DMS79 (cell line): ENCODE results near the gene PPARA.

Experiments
- DNase-seq: peaks from one replicate; lab custom pipeline; 2025; lab: John Stamatoyannopoulos, UW

The PPARA gene

DNA sequence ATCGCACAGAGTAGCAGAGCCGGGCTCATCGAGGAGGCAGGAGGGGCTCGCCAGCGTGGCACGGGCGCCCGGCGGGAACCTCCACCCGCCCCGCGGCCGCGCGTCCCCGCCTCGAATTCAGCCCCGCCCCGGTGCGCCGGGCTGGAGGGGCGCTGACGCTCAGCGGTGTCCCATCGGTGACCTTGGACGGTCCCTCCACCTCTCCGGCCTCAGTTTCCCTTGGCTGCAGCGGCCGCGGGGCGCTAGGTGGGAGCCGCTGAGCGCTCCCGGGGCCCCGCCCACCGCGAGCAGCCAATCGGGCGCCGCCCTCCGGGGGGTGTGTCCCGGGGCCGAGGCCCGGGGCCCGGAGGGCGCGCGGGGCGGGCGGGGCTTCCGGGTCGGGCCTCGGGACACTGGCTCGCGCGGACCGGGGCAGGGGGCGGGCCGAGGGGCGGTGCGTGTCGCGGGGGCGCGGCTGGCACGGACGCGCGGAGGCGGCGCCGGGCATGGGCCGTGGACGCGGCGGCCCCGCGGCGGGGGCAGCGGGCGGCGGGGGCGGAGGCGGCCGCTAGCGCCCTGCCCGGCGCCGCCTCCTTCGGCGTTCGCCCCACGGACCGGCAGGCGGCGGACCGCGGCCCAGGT, at the start of gene PPARA:
PPARA (plus strand) TSS at position 493 of the 621 bp plus-strand sequence. CDS start 47,858 bp downstream, outside the sequence.
- DNase-seq, result no peak

- DNase-seq, result no peak
Observed at GRCh38 chr22:46102159-46102558, 48.2 kb upstream of the PPARA start.

- DNase-seq, result no peak
Observed at GRCh38 chr22:46102752-46103151, 47.6 kb upstream of the PPARA start.

DNA sequence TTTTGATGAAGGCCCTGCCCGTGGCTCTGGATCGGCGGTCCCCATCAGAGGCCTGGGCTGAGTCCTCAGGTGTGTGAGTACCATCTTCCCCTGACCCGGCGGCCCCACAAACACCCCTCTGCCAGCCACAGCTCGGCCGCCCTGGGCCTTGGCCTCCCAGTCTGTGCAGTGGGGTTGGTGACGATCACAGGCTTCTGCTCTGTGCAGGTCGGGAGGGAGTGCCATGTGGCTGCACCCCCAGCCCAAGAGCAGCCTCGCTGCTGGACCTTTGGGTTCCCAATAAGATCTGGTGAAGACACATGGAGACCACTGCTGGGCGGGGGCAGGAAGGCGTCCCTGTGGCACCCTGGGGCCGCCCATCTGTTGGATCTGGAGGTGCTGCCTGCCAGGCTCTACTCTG, 47.1 kb upstream of the PPARA start:
- DNase-seq, result no peak

DNA sequence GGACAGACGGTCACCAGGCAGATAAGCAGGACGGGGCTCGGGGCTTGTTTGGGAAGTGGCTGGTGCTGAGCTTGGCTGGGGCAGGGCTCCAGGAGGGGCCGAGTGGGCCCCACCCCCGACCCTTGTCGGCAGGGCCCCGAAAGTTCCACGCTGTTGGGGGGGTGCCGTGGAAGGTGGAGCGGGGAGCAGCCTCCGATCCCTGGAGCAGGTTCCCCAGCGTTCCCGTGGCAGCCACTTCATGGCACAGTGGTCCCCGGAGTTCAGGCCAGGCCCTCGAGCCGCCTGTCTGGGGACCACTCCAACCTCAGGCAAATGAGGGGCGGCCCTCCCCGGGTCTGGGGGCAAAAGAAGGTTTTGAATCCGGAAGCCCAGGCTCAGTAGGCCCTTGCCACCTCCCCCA, 46.7 kb upstream of the PPARA start:
- DNase-seq, result no peak

DNA sequence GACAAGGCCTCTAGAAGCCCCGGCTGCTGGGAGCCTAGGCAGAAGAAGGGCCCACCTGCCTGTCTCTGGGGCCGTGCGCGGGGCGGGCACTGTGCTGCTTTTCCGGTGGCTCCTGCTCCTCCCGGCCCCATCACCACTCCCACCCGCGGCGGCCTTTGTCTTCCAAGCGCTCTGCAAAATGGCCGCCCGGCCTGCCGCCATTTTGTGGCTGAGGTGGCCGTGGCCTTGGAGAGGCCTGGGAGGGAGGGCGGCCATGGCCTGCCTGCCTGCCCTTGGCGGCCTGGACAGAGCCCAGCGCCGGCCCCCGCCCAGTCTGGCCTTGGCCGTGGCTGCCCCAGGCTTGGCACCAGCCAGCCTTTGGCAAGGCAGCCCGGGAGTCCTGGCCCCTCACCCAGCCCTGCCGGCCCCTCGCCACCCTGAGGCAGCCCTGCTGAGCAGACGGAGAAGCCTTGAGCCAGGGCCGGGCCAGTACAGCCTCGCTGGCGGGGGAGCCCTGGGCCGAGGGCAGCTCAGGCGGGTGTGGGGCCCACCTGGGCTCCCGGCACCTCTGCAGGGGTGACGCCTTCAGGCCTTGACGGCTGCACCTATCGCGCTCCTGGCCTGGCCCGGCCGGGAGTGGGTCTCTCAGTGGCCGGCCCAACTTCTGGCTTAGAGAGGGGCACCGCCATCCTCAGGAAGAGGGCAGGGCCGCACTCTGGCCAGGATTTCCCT, 46.0 kb upstream of the PPARA start:
- no peak for DNase-seq

GRCh38 chr22:46104881-46105493, 45.3 kb upstream of the PPARA start:
- no peak for DNase-seq

DNA sequence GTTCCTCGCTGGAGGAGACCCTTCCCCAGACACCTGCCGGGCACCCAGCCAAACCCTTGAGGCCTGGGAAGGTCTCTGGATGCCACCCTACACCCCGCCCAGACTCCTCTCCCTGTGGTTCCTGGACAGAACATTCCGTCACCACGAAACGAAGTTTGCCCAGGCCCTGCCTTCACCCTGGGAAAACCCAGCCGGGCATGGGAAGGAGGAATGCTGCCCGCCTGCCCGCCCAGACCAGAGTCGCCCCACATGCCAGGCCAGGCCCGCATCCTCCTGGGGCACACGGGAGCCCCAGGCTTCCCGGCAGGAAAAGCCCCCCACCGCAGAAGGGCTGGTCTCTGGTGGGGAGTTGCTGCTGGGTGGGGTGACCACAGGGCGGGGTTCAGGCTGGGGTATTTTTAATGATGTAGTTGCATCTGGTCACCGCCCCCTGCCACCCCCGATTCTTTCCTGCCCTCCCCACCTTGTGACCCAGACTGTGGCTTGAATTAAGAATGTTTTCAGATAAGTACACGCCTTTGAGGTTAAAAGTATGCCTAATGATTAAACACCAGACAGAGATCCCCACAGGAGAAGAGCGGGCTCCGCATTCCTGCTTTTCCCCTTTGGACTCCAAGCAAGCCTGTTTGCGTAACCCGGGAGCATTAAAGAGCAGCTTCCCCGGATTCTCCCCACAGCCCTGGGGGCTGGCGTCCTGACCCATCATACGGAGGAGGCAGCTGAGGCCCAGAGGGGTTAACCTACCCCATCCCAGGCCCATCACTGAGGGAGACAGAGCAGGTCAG, 44.6 kb upstream of the PPARA start:
- DNase-seq, result no peak

GRCh38 chr22:46106279-46107022, 43.9 kb upstream of the PPARA start:
- DNase-seq, result no peak

DNA sequence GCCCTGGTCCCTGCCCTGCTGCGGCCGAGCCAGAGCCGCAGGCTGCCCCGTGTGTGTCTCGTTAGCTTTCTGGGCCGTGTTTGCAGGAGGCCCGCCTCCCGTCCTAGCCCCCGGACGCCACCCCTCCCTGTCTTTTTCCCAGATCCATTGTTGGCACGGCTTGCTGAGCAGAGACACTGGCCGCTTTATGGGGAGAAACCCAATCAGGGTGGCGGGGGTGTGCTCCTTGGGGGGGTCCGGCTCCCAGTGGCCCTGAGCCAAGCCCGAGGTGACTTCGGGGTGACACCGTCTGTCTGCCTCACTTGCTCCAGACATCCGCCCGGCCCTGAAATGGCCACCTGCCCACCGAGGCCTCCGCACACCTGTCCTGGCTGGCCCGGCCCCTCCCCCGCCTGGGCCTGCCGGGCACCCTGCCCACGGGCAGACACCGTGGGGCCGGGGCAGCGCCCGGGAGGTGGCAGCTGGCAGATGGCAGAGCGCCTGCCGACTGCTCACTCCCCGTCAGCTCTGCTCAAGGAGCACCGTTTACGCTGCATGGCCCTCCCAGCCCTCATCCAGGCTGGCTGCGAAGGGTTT, 43.1 kb upstream of the PPARA start:
- peak; percentile 64 for DNase-seq

GRCh38 chr22:46107753-46108563, 42.4 kb upstream of the PPARA start:
- DNase-seq, result no peak

- no peak for DNase-seq
Observed at GRCh38 chr22:46108564-46109473, 41.5 kb upstream of the PPARA start.

DNA sequence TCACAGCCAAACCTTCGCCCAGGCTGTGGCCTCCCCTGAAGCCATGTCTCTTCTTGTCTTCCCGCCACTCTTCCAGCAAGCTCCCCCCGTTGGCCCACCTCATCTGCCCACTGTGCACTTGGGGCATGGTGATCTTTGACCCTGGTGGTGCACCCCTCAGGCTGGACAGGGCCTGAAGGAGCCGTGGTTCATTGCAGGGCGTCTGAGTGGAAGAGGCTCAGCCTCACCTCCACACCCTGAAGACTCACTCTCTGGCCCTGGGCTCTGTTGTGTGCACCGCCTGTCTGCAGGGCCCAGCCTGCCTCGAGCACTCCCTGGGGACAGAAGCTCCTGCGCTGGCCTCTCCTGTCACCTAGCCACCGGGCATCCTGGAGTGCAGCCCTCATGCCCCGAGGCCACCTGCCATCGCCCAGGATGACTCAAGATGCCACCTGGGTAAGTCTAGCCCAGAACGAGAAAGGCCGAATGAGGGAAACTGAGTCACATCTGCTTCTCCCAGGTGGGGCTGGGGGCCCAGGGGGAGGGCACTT, 40.8 kb upstream of the PPARA start:
- no peak for DNase-seq

DNA sequence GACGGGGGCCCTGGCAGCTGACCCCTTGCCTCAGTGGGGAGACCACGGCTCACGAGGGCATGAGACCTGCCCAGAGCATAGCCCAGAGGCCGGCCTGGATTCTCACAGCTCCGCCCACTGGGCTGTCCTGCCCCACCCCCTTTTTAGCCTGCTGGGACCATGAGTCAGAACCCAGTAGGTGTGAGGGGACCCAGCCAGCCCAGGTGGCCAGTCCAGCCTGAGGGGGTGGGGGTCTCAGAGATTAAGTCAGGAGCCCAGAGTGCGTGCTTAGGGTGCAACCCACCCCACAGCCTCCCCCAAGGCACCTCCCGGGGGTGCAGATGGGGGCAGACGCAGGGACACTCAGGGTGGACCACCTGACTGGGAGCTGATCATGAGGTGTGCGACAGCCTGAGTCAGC, 40.1 kb upstream of the PPARA start:
- no peak for DNase-seq

DNA sequence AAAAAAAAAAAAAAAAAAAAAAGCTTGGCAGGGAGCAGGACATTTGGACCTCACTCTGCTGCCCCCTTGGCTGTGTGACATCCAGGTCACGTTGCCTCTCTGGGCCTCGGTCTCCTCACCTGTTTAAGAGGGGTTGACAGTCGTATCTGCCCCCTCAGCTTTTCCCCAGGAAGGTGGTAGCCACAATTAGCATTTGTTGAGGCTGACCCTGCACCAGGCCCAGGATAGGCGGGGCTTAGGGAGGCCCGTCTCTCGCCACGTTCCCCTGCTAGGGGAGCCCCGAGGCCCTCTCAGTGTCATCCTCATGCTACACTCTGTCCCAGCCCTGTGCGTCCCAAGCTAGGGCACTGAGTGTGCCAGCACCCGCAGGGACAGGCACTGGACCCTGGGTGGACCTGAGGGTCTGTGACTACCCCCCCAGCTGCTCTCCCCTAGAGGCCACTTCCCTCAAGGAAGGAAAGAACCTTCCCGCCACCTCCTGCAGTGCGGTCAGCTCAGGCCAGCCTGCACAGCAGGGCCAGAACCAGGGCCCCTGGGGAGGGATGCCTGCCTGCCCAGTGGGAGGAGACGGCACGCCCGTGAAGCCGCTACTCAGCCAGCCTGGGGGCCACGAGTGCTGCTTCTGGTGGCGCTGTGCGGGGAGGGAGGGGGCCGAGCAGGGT, 38.5 kb upstream of the PPARA start:
- no peak for DNase-seq

- no peak for DNase-seq
Observed at GRCh38 chr22:46112405-46112804, 37.9 kb upstream of the PPARA start.

DNA sequence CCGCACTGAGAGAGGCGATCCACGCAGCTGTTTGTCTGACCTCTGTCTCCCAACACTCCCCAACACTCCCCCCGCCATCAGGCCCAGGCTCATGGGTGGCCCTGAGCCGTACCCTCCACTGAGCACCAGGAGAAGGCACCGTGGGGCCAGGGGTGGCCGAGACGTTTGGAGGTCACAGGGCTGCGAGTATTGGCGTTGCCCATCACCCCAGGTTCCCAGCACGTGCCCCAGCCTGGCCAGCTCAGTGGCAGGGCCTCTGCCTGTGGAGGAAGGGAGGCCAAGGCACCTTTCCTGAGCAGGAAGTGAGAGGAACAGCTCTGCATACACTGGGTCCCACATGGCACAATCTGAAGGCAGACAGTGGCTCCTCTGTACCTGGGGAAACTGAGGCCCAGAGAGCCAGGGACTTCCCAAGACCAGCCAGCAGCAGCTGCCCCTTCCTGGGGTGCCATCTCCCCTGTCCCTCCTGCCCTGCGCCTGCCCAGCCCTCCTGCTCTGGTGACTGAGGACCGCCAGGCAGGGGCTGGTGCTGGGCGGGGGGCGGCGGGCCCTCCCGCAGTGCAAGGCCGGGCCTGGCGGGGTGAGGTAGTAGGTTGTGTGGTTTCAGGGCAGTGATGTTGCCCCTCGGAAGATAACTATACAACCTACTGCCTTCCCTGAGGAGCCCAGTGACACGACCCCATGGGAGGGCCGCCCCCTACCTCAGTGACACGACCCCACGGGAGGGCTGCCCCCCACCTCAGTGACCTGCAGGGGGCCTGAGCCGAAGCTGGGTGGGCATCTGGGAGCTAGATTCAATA, 37.0 kb upstream of the PPARA start:
- DNase-seq, result no peak
